GM19324 (cell line): ENCODE results near the gene FAM120B.

ENCODE experiments used
- ATAC-seq: cut with Tn5 transposase; IDR thresholded peaks from one replicate; pipeline ENCODE4 v1.9.1; 2021; ENCODE audit warnings: mild to moderate bottlenecking, moderate library complexity; ENCODE audit not compliant: unreplicated experiment, low FRiP score

The FAM120B gene

GRCh38 chr6:170451762-170452651 is 145.4 kb downstream of the FAM120B start:
- no peak for ATAC-seq

- no peak for ATAC-seq
Measured at GRCh38 chr6:170452767-170453545, 146.4 kb downstream of the FAM120B start.

GRCh38 chr6:170453586-170454511 is 147.3 kb downstream of the FAM120B start:
- ATAC-seq: no peak

- no peak for ATAC-seq
Measured at GRCh38 chr6:170454512-170455285, 148.1 kb downstream of the FAM120B start.

- ATAC-seq: no peak
Measured at GRCh38 chr6:170455335-170455979, 148.9 kb downstream of the FAM120B start.

- no peak for ATAC-seq
Measured at GRCh38 chr6:170456334-170456733, 149.8 kb downstream of the FAM120B start.
